GM19438 (cell line): Measurements from ENCODE around the gene LPIN3.

ENCODE experiments used
- ATAC-seq: cut with Tn5 transposase; IDR thresholded peaks from one replicate; pipeline ENCODE4 v1.9.1; 2021; ENCODE audit warnings: low read depth; ENCODE audit not compliant: unreplicated experiment

The LPIN3 gene

GRCh38 chr20:41390889-41391288 is 50.3 kb downstream of the LPIN3 start:
- no peak for ATAC-seq

GRCh38 chr20:41391587-41392001 is 51.0 kb downstream of the LPIN3 start:
- no peak for ATAC-seq

- no peak for ATAC-seq
These were observed 51.7 kb downstream of the LPIN3 start for GRCh38 chr20:41392295-41392694.

- ATAC-seq = no peak
These were observed 52.5 kb downstream of the LPIN3 start for GRCh38 chr20:41392871-41393704.

- ATAC-seq = no peak
These were observed 53.1 kb downstream of the LPIN3 start for GRCh38 chr20:41393705-41394066.

GRCh38 chr20:41394081-41394480 is 53.5 kb downstream of the LPIN3 start:
- no peak for ATAC-seq

GRCh38 chr20:41394931-41395666 is 54.5 kb downstream of the LPIN3 start:
- no peak for ATAC-seq

GRCh38 chr20:41395667-41396664 is 55.3 kb downstream of the LPIN3 start:
- ATAC-seq = no peak

- ATAC-seq = no peak
These were observed 57.8 kb downstream of the LPIN3 start for GRCh38 chr20:41398408-41398807.

- no peak for ATAC-seq
These were observed 63.0 kb downstream of the LPIN3 start for GRCh38 chr20:41403604-41404003.

- no peak for ATAC-seq
These were observed 64.8 kb downstream of the LPIN3 start for GRCh38 chr20:41405436-41405835.

- no peak for ATAC-seq
These were observed 65.7 kb downstream of the LPIN3 start for GRCh38 chr20:41406353-41406752.

GRCh38 chr20:41406896-41407444 is 66.3 kb downstream of the LPIN3 start:
- ATAC-seq = no peak

GRCh38 chr20:41407607-41408006 is 67.0 kb downstream of the LPIN3 start:
- ATAC-seq = no peak

- ATAC-seq = peak; percentile 69
These were observed 67.7 kb downstream of the LPIN3 start for GRCh38 chr20:41408156-41408794.

- no peak for ATAC-seq
These were observed 68.4 kb downstream of the LPIN3 start for GRCh38 chr20:41408986-41409385.
